Measurements from ENCODE around the gene YAF2. TPM values are rescaled to one million over a fixed set of nuclear protein-coding genes. Genes with fewer than 3 reads are reported as not detected.

Gene YAF2
- total and polyA plus RNA-seq, 2 donors (not counting 3 experiments of a cell fraction or from before 2014, with no cell fraction given), result 6.9 to 29.2 TPM

- no peak for DNase-seq (ENCODE audit: low read depth, low spot score)
- TF ChIP-seq CTCF (IDR thresholded peaks at IDR 0.05; ENCODE audit: extremely low read depth in 1 of 2, insufficient read depth in 1 of 2, low read depth in 1 of 2, low read length in 2 of 2) (no peak), JUN (IDR thresholded peaks at IDR 0.05; ENCODE audit: borderline replicate concordance, insufficient read depth, insufficient read length, low read depth) (no peak), FOS (IDR thresholded peaks at IDR 0.05; ENCODE audit: borderline replicate concordance, insufficient read depth, low read length) (no peak)
- no peak overlapping the region for H3K4me3 ChIP-seq (replicated peaks in 1 of 3; ENCODE audit: insufficient read depth in 1 of 3, low read depth in 1 of 3, low read length in 3 of 3)
- no peak overlapping the region for H3K9ac ChIP-seq (replicated peaks; ENCODE audit: extremely low read depth, insufficient read depth, low read length)
- no peaks in the 10 kb centered on the region for H3K9me3 ChIP-seq (replicated peaks; ENCODE audit: control insufficient read depth, insufficient read depth, low read length)
- H4K20me1 ChIP-seq (replicated peaks; ENCODE audit: control insufficient read depth, extremely low read depth, insufficient read depth, low read length), result no peaks in the 10 kb centered on the region
- no peaks in the 10 kb centered on the region for H3K27me3 ChIP-seq (ENCODE audit: control insufficient read depth in 2 of 2, insufficient read depth in 2 of 2, low read length in 2 of 2)
- dilution Hi-C loops (cut with MboI; ENCODE audit: extremely low pct_ligation_motif_present, low sequenced_read_pairs), result no loop called here
- CTCF ChIA-PET, result no interaction called here
- no peaks in the 10 kb centered on the region for H3K9me1 ChIP-seq (replicated peaks; ENCODE audit: control insufficient read depth, extremely low read depth, insufficient read depth, low read length)
- intact Hi-C loops (cut with micrococcal nuclease), result no loop called here
- no peaks in the 10 kb centered on the region for H3K4me1 ChIP-seq (ENCODE audit: control insufficient read depth, extremely low read depth, insufficient read depth, low read length)
- POLR2A ChIA-PET, result no interaction called here
- no peak for FAIRE-seq
- H3K36me3 ChIP-seq (ENCODE audit: control insufficient read depth in 2 of 2, extremely low read depth in 1 of 2, insufficient read depth in 2 of 2, low read length in 2 of 2), result peaks cover 0 to 4% of the 10 kb centered on the region in 2 experiments
- H3K27ac ChIP-seq (ENCODE audit: insufficient read depth, low read depth, low read length), result no peak overlapping the region
- H2AFZ ChIP-seq (ENCODE audit: low read depth, low read length), result no peak overlapping the region
- BruUV-seq (replicated peaks), result no TSS peak
- H3K4me2 ChIP-seq (ENCODE audit: insufficient read depth, low read length), result no peak overlapping the region
- no peaks in the 10 kb centered on the region for H3K79me2 ChIP-seq (ENCODE audit: control insufficient read depth, insufficient read depth, low read length)
These were observed 57.0 kb downstream of the YAF2 start for GRCh38 chr12:42180990-42181596.

- dilution Hi-C loops (cut with MboI; ENCODE audit: extremely low pct_ligation_motif_present, low sequenced_read_pairs) (no loop called here), intact Hi-C loops (cut with micrococcal nuclease) (no loop called here)
- no peaks in the 10 kb centered on the region for H3K79me2 ChIP-seq (ENCODE audit: control insufficient read depth, insufficient read depth, low read length)
- H3K4me1 ChIP-seq (ENCODE audit: control insufficient read depth, extremely low read depth, insufficient read depth, low read length), result no peaks in the 10 kb centered on the region
- no TSS peak for BruUV-seq (replicated peaks)
- no peak for FAIRE-seq
- H3K9me1 ChIP-seq (replicated peaks; ENCODE audit: control insufficient read depth, extremely low read depth, insufficient read depth, low read length), result no peaks in the 10 kb centered on the region
- no peaks in the 10 kb centered on the region for H3K9me3 ChIP-seq (replicated peaks; ENCODE audit: control insufficient read depth, insufficient read depth, low read length)
- no peak overlapping the region for H3K4me3 ChIP-seq (replicated peaks in 1 of 3; ENCODE audit: insufficient read depth in 1 of 3, low read depth in 1 of 3, low read length in 3 of 3)
- no peak for DNase-seq (ENCODE audit: low read depth, low spot score)
- H4K20me1 ChIP-seq (replicated peaks; ENCODE audit: control insufficient read depth, extremely low read depth, insufficient read depth, low read length), result no peaks in the 10 kb centered on the region
- ChIA-PET CTCF (interaction anchor here (1.1 kb wide), 1 partner anchor 15 kb away, joined by 3 read pairs; no protein-coding TSS in a partner anchor), POLR2A (no interaction called here)
- H3K27me3 ChIP-seq (ENCODE audit: control insufficient read depth in 2 of 2, insufficient read depth in 2 of 2, low read length in 2 of 2), result no peaks in the 10 kb centered on the region
- H3K27ac ChIP-seq (ENCODE audit: insufficient read depth, low read depth, low read length), result no peak overlapping the region
- H2AFZ ChIP-seq (ENCODE audit: low read depth, low read length), result no peak overlapping the region
- no peak overlapping the region for H3K4me2 ChIP-seq (ENCODE audit: insufficient read depth, low read length)
- H3K36me3 ChIP-seq (ENCODE audit: control insufficient read depth in 2 of 2, extremely low read depth in 1 of 2, insufficient read depth in 2 of 2, low read length in 2 of 2), result peaks cover 0 to 4% of the 10 kb centered on the region in 2 experiments
- no peak overlapping the region for H3K9ac ChIP-seq (replicated peaks; ENCODE audit: extremely low read depth, insufficient read depth, low read length)
- TF ChIP-seq POLR2AphosphoS5 (IDR thresholded peaks at IDR 0.05; ENCODE audit: insufficient read depth, low read depth, low read length) (no peak), POLR2A (IDR thresholded peaks at IDR 0.05; ENCODE audit: low read depth, low read length) (no peak), CTCF (IDR thresholded peaks at IDR 0.05; ENCODE audit: extremely low read depth in 1 of 2, insufficient read depth in 1 of 2, low read depth in 1 of 2, low read length in 2 of 2) (no peak), MAX (IDR thresholded peaks at IDR 0.05; ENCODE audit: insufficient read depth, insufficient read length) (no peak), EZH2 (IDR thresholded peaks at IDR 0.05; ENCODE audit: borderline replicate concordance, low read depth, low read length, severe bottlenecking) (no peak), FOS (IDR thresholded peaks at IDR 0.05; ENCODE audit: borderline replicate concordance, insufficient read depth, low read length) (no peak), MYC (IDR thresholded peaks at IDR 0.05; ENCODE audit: low read depth, low read length) (no peak), JUN (IDR thresholded peaks at IDR 0.05; ENCODE audit: borderline replicate concordance, insufficient read depth, insufficient read length, low read depth) (no peak), GATA2 (IDR thresholded peaks at IDR 0.05; ENCODE audit: insufficient read depth, insufficient read length, low read depth, low read length) (no peak)
These were observed 59.9 kb downstream of the YAF2 start for GRCh38 chr12:42178101-42178500.
